Cardiac muscle cell (in vitro differentiated cells and primary cell): ENCODE results near the gene FOXD1. TPM values are rescaled to one million over a fixed set of nuclear protein-coding genes. Genes with fewer than 3 reads are reported as not detected.
"Not testable (repeated sequence)": the region's sequence is repeated elsewhere in the genome, so short reads cannot be mapped to it uniquely, and the experiment has no call there.

ENCODE experiments used
- DNase-seq, 2 donors: peaks; one replicate each; pipeline versions ENCODE4 v3.0.0 to v3.0.0-alpha.2; 2010 to 2017; ENCODE audit warnings: low read depth in 1 of 2, low spot score in 1 of 2
- H3K27ac ChIP-seq: fragments of 200-600 bp; sonication (generic); 2 replicates; pipeline ENCODE4 v1.5.1; 2016
- H3K27me3 ChIP-seq: fragments of 200-600 bp; sonication (generic); 2 replicates; pipeline ENCODE4 v1.6.0; 2016; ENCODE audit warnings: control low read depth
- H3K36me3 ChIP-seq: fragments of 200-600 bp; sonication (generic); 2 replicates; pipeline ENCODE4 v1.5.1; 2016; ENCODE audit warnings: control low read depth
- H3K4me1 ChIP-seq: fragments of 200-600 bp; sonication (generic); 2 replicates; pipeline ENCODE4 v1.8.1; 2017; ENCODE audit warnings: low read depth, mild to moderate bottlenecking, mixed run types
- H3K4me3 ChIP-seq: fragments of 200-600 bp; sonication (generic); 2 replicates; pipeline ENCODE4 v1.5.1; 2016; ENCODE audit warnings: mild to moderate bottlenecking
- H3K9me3 ChIP-seq: fragments of 200-600 bp; sonication (generic); 2 replicates; pipeline ENCODE4 v1.5.1; 2017; ENCODE audit warnings: low read depth, mild to moderate bottlenecking, control low read depth
- CTCF ChIP-seq: IDR thresholded peaks from 2 replicates; pipeline ENCODE4 v1.5.1; 2012; ENCODE audit warnings: low read depth, mild to moderate bottlenecking, low read length
- polyA plus RNA-seq: library from polyadenylated mRNA; unstranded; fragments of >200 nt; fragmentation: Nextera tagmentation; extraction: Ambion mirVana; gene quantifications from 2 replicates; pipeline ENCODE4 v1.2.1, GENCODE V29; 2016
- total RNA-seq: library from RNA; depleted of rRNA; stranded (reverse); fragments of >200 nt; gene quantifications from 2 replicates; pipeline ENCODE4 v1.2.3, GENCODE V29; 2016

FOXD1 gene
- total and polyA plus RNA-seq, 2 experiments from 2014 or later: 0.28 TPM; not detected in 1

DNA sequence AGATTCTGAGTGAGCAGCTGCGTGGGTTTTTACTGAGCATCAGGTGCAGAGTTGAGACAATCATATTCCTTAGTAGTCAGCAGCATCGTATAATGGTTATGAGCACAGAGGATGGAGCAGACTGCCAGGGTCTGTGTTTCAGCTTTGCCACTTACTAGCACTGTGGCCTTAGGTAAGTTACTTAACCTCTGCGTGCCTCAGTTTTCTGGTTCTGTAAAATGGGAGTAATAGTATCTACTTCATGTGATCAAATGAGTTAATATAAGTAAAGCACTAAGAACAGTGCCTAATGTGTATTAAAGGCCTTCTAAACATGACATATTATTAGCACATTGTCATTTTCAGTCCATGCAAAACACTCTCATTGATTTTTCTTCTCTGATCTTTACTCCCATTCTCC is 44.8 kb upstream of the FOXD1 start:
- Histone ChIP-seq H3K9me3 (no peaks in the 10 kb centered on the region), H3K4me3 (no peak overlapping the region), H3K27me3 (peaks cover 4% of the 10 kb centered on the region), H3K36me3 (no peaks in the 10 kb centered on the region), H3K27ac (no peak overlapping the region), H3K4me1 (peaks cover 5% of the 10 kb centered on the region)
- no peak for DNase-seq
- TF ChIP-seq CTCF: no peak

DNA sequence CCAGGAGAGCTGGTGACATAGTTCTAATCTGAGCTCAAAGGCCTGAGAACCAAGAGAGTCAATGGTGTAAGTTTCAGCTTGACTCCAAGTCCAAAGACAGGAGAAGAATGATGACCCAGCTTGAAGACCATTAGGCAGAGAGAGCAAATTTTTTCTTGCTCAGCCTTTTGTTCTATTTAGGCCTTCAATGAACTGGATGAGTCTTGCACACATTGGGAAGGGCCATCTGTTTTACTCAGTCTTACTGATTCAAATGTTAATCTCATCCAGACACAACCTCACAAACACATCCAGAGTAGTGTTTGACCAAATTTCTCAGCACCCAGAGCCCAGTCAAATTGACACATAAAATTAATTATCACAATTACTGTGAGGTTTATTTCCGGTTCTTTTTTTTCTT is 42.6 kb upstream of the FOXD1 start:
- Histone ChIP-seq H3K9me3 (no peaks in the 10 kb centered on the region), H3K36me3 (no peaks in the 10 kb centered on the region), H3K27ac (no peak overlapping the region), H3K4me1 (no peaks in the 10 kb centered on the region), H3K27me3 (peaks cover 4% of the 10 kb centered on the region), H3K4me3 (no peak overlapping the region)
- TF ChIP-seq CTCF: no peak
- no peak for DNase-seq

DNA sequence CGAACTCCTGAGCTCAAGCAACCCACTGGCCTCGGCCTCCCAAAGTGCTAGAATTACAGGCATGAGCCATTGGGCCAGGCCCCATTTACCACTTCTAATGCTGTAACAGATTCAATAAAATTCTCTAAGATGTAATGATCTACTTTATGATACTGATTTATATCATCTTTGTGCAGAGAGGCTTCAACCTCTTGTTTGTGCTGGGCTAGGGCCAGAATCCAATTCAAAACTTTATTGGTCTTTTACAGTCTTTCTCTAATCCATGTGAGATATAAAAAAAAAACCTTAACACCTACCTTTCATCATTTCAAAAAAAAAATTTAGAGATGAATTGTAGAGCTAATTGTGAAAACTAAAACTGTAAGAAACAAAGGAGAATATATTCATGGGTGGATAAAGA is 41.5 kb upstream of the FOXD1 start:
- Histone ChIP-seq H3K4me3 (no peak overlapping the region), H3K27ac (no peak overlapping the region), H3K36me3 (no peaks in the 10 kb centered on the region), H3K27me3 (peaks cover 4% of the 10 kb centered on the region), H3K9me3 (no peaks in the 10 kb centered on the region), H3K4me1 (no peaks in the 10 kb centered on the region)
- TF ChIP-seq CTCF: no peak
- DNase-seq: no peak

DNA sequence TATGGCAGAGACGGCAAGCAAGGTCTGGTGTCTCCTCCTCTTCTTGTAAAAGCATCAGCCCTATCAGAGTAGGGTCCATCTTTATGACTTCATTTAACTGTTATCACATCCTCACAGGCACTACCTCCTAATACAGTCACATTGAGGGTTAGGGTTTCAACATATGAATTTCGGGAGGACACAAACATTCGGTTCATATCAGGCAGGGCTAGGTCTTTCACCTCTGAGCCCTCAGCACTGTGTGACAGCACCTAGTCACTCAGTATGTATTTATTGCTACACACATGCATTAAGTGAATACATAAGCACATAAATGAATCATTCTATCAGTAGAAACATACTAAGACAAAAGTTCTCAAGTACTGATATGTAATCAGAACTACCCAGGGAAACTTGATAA is 40.2 kb upstream of the FOXD1 start:
- no peak overlapping the region for H3K27ac ChIP-seq
- H3K4me3 ChIP-seq: no peak overlapping the region

DNA sequence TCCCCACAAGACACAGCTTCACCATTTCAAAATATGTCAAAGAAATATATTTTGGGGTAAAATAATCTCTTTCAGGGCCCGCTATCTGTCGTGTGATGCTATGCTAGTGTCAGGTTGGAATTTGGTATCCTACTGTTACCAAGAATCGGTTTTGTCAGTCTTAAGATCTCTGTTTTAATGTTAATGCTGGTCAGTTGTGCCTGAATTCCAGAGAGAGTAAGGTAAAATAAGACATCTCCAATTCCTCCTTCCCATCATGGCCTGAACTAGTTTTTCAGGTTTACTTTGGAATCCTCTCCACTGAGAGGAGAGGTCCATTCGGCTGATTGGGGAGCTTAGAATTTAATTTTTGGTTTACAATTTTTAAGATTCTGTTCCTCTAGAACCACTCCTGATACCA is 39.2 kb upstream of the FOXD1 start:
- H3K4me1 ChIP-seq: no peaks in the 10 kb centered on the region
- H3K9me3 ChIP-seq: no peaks in the 10 kb centered on the region
- DNase-seq: no peak
- H3K27ac ChIP-seq: no peak overlapping the region
- H3K36me3 ChIP-seq: no peaks in the 10 kb centered on the region
- no peak overlapping the region for H3K4me3 ChIP-seq
- no peaks in the 10 kb centered on the region for H3K27me3 ChIP-seq
- TF ChIP-seq CTCF: no peak

More for the DNA sequence above, 40.2 kb upstream of the FOXD1 start:
- Histone ChIP-seq H3K36me3 (no peaks in the 10 kb centered on the region), H3K4me1 (no peaks in the 10 kb centered on the region), H3K27me3 (no peaks in the 10 kb centered on the region), H3K9me3 (no peaks in the 10 kb centered on the region)
- TF ChIP-seq CTCF: no peak
- DNase-seq: no peak

DNA sequence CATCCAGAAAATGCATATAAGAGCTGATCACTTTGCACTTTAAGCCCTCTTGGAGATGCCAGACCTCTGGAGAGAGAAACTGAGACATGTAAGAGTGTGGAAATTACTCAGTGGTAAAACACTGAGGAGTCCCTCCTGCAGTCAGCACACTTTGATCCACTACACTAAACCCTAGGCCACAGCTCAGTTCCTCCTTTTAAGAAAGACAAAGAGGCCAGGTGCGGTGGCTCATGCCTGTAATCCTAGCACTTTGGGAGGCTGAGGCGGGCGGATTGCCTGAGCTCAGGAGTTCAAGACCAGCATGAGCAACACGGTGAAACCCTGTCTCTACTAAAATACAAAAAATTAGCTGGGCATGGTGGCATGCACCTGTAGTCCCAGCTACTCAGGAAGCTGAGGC is 38.7 kb upstream of the FOXD1 start:
- not testable (repeated sequence) for H3K4me3 ChIP-seq, H3K36me3 ChIP-seq, H3K27me3 ChIP-seq

More for the DNA sequence above, 38.7 kb upstream of the FOXD1 start:
- H3K27ac ChIP-seq, H3K9me3 ChIP-seq, DNase-seq, H3K4me1 ChIP-seq: not testable (repeated sequence)
